H1 (cell line): ENCODE measurements around the gene ADRA2A. TPM values are rescaled to one million over a fixed set of nuclear protein-coding genes. Genes with fewer than 3 reads are reported as not detected.
A peak's percentile ranks its signal among the peaks of the same experiment; 100 is the strongest.

Experiments used
- CTCF ChIA-PET: fragments of 300-600 bp; sonication (Branson Sonifier 250); formaldehyde crosslinking; loops from one replicate; lab custom pipeline; 2021; ENCODE audit not compliant: partially characterized antibody; lab: Charles Lee
- POLR2A ChIA-PET: fragments of 300-600 bp; sonication (Branson Sonifier 250); formaldehyde crosslinking; loops from one replicate; lab custom pipeline; 2021; ENCODE audit warnings: inconsistent platforms; ENCODE audit not compliant: partially characterized antibody; lab: Charles Lee
- DNase-seq, 2 experiments: peaks; one replicate each; pipeline versions ENCODE4 v3.0.0 to v3.0.0-alpha.2; 2010 to 2022; ENCODE audit warnings: low spot score in 2 of 2, low read depth in 1 of 2, mixed read lengths in 1 of 2
- FAIRE-seq: peaks from 2 replicates; lab custom pipeline; 2011; peaks lifted over from hg19 to GRCh38; lab: Jason Lieb, UNC
- H2AFZ ChIP-seq: 2 replicates; pipeline ENCODE4 v1.8.1; 2012; ENCODE audit warnings: low read length, inconsistent platforms
- H2AK5ac ChIP-seq: 2 replicates; pipeline ENCODE4 v1.6.1; 2013; ENCODE audit warnings: low read depth, low read length
- H2BK120ac ChIP-seq: replicated peaks from 2 replicates; pipeline ENCODE3; 2013; ENCODE audit warnings: low read depth, low read length, inconsistent platforms
- H2BK12ac ChIP-seq: 2 replicates; pipeline ENCODE4 v1.6.1; 2013; ENCODE audit warnings: low read depth, low read length
- H2BK15ac ChIP-seq: 2 replicates; pipeline ENCODE4 v1.6.1; 2013; ENCODE audit warnings: low read length
- H2BK20ac ChIP-seq: 2 replicates; pipeline ENCODE4 v1.6.1; 2013; ENCODE audit warnings: low read length
- H2BK5ac ChIP-seq: 2 replicates; pipeline ENCODE4 v1.6.1; 2013; ENCODE audit warnings: low read depth, low read length
- H3K14ac ChIP-seq: 2 replicates; pipeline ENCODE4 v1.6.1; 2013; ENCODE audit warnings: inconsistent platforms; ENCODE audit not compliant: insufficient read length
- H3K18ac ChIP-seq: 2 replicates; pipeline ENCODE4 v1.6.1; 2013; ENCODE audit warnings: low read length; ENCODE audit errors: extremely low read depth
- H3K23ac ChIP-seq: 2 replicates; pipeline ENCODE4 v1.6.1; 2013; ENCODE audit warnings: inconsistent platforms; ENCODE audit not compliant: insufficient read length
- H3K23me2 ChIP-seq: 2 replicates; pipeline ENCODE4 v1.6.1; 2013; ENCODE audit warnings: low read depth, low read length
- H3K27ac ChIP-seq: 2 replicates; pipeline ENCODE4 v1.6.1; 2011; ENCODE audit warnings: low read depth, low read length, inconsistent platforms
- H3K27me3 ChIP-seq, 4 experiments: replicated peaks in 1 of 4; 1 replicate in 1 of 4; 2 replicates in 3 of 4; pipeline versions ENCODE4 v1.6.1 to v1.8.1; 2011 to 2013; ENCODE audit warnings: low read length in 3 of 4, mild to moderate bottlenecking in 3 of 4, inconsistent platforms in 2 of 4, mixed read lengths in 2 of 4, moderate library complexity in 1 of 4; ENCODE audit not compliant: control insufficient read depth in 3 of 4, insufficient read depth in 3 of 4; ENCODE audit errors: extremely low read depth in 1 of 4
- H3K36me3 ChIP-seq, 4 experiments: 2 replicates each; pipeline versions ENCODE4 v1.6.1 to v1.8.1; 2011 to 2013; ENCODE audit warnings: mild to moderate bottlenecking in 4 of 4, low read length in 3 of 4, moderate library complexity in 2 of 4, control low read depth in 1 of 4, inconsistent platforms in 1 of 4; ENCODE audit not compliant: insufficient read depth in 4 of 4, control insufficient read depth in 2 of 4
- H3K4ac ChIP-seq: replicated peaks from 2 replicates; pipeline ENCODE3; 2013; ENCODE audit warnings: low read length, low read depth, mixed read lengths, inconsistent platforms; ENCODE audit not compliant: insufficient read length
- H3K4me1 ChIP-seq, 4 experiments: replicated peaks in 1 of 4; 1 replicate in 1 of 4; 2 replicates in 3 of 4; pipeline versions ENCODE4 v1.6.1 to v1.8.1; 2011 to 2013; ENCODE audit warnings: low read length in 3 of 4, inconsistent platforms in 2 of 4, mixed read lengths in 1 of 4; ENCODE audit not compliant: insufficient read depth in 4 of 4, control insufficient read depth in 3 of 4
- H3K4me2 ChIP-seq, 2 experiments: 2 replicates each; pipeline versions ENCODE4 v1.6.1 to v1.8.1; 2011 to 2013; ENCODE audit warnings: low read depth in 2 of 2, low read length in 2 of 2, control low read depth in 1 of 2, inconsistent platforms in 1 of 2, mild to moderate bottlenecking in 1 of 2; ENCODE audit not compliant: insufficient read depth in 1 of 2
- H3K4me3 ChIP-seq, 4 experiments: fragments of 200-600, 300-600 bp in 1 of 4; sonication (generic), shearing (Covaris generic), sonication (Bioruptor Twin) in 1 of 4; 2 replicates each; pipeline versions ENCODE4 v1.5.1 to v1.8.1; 2011 to 2016; ENCODE audit warnings: low read length in 4 of 4, low read depth in 3 of 4, control low read depth in 2 of 4, inconsistent platforms in 2 of 4, mild to moderate bottlenecking in 2 of 4, mixed read lengths in 1 of 4, moderate library complexity in 1 of 4; ENCODE audit not compliant: insufficient read depth in 2 of 4; ENCODE audit errors: extremely low read depth in 1 of 4
- H3K56ac ChIP-seq: replicated peaks from 2 replicates; pipeline ENCODE3; 2013; ENCODE audit warnings: low read depth, mild to moderate bottlenecking, mixed read lengths, low read length, inconsistent platforms; ENCODE audit not compliant: insufficient read length
- H3K79me1 ChIP-seq: 2 replicates; pipeline ENCODE4 v1.6.1; 2013; ENCODE audit warnings: low read depth, low read length, control low read depth
- H3K79me2 ChIP-seq, 2 experiments: 2 replicates each; pipeline versions ENCODE4 v1.6.1 to v1.8.1; 2012 to 2013; ENCODE audit warnings: low read length in 2 of 2, mild to moderate bottlenecking in 2 of 2, inconsistent platforms in 1 of 2; ENCODE audit not compliant: insufficient read depth in 2 of 2, control insufficient read depth in 1 of 2
- H3K9ac ChIP-seq, 4 experiments: replicated peaks in 1 of 4; 1 replicate in 1 of 4; 2 replicates in 3 of 4; pipeline versions ENCODE4 v1.6.1 to v1.8.1; 2011 to 2013; ENCODE audit warnings: low read depth in 3 of 4, low read length in 3 of 4, control low read depth in 2 of 4, mild to moderate bottlenecking in 2 of 4, moderate library complexity in 2 of 4, inconsistent platforms in 1 of 4; ENCODE audit errors: extremely low read depth in 1 of 4
- H3K9me3 ChIP-seq, 2 experiments: 2 replicates each; pipeline versions ENCODE4 v1.6.1 to v1.8.1; 2012 to 2013; ENCODE audit warnings: mild to moderate bottlenecking in 2 of 2, moderate library complexity in 2 of 2, control low read depth in 1 of 2, inconsistent platforms in 1 of 2, low read depth in 1 of 2, low read length in 1 of 2, mixed read lengths in 1 of 2; ENCODE audit not compliant: insufficient read depth in 2 of 2
- H4K20me1 ChIP-seq, 2 experiments: replicated peaks in 1 of 2; 2 replicates each; pipeline versions ENCODE3 to v1.8.1; 2011 to 2013; ENCODE audit warnings: inconsistent platforms in 2 of 2, low read length in 2 of 2, mild to moderate bottlenecking in 1 of 2; ENCODE audit not compliant: insufficient read depth in 2 of 2, control insufficient read depth in 1 of 2
- H4K5ac ChIP-seq: 2 replicates; pipeline ENCODE4 v1.6.1; 2013; ENCODE audit warnings: low read length, low read depth, mixed read lengths, inconsistent platforms; ENCODE audit not compliant: insufficient read length
- H4K8ac ChIP-seq: 2 replicates; pipeline ENCODE4 v1.8.0; 2013; ENCODE audit warnings: mild to moderate bottlenecking, moderate library complexity, low read length, inconsistent platforms; ENCODE audit not compliant: insufficient read depth; ENCODE audit errors: extremely low read depth
- H4K91ac ChIP-seq: replicated peaks from 2 replicates; pipeline ENCODE3; 2013; ENCODE audit warnings: low read length, mixed read lengths, inconsistent platforms; ENCODE audit not compliant: insufficient read length
- CTBP2 ChIP-seq: IDR thresholded peaks from 2 replicates; pipeline ENCODE4 v1.7.0; 2011; ENCODE audit warnings: borderline replicate concordance, mild to moderate bottlenecking, moderate library complexity, mixed read lengths, low read length; ENCODE audit not compliant: insufficient read depth, insufficient read length
- EGR1 ChIP-seq: IDR thresholded peaks from 2 replicates; pipeline ENCODE4 v1.6.1; 2011; ENCODE audit warnings: low read depth, low read length, borderline replicate concordance
- HDAC2 ChIP-seq, 2 experiments: fragments of 300-600 bp in 1 of 2; sonication (generic) in 1 of 2; IDR thresholded peaks; 2 replicates each; pipeline ENCODE4 v1.6.1; 2011 to 2012; ENCODE audit warnings: low read depth in 2 of 2, low read length in 2 of 2, mild to moderate bottlenecking in 2 of 2, moderate library complexity in 2 of 2, borderline replicate concordance in 1 of 2, inconsistent platforms in 1 of 2
- SUZ12 ChIP-seq: fragments of 200-600 bp; sonication (generic); IDR thresholded peaks from 2 replicates; pipeline ENCODE4 v1.6.1; 2012; ENCODE audit warnings: mild to moderate bottlenecking, inconsistent platforms, low read length, moderate library complexity, mixed read lengths
- TAF1 ChIP-seq: IDR thresholded peaks from 2 replicates; pipeline ENCODE4 v1.6.1; 2011; ENCODE audit warnings: mild to moderate bottlenecking, low read depth, low read length
- TEAD4 ChIP-seq: IDR thresholded peaks from 2 replicates; pipeline ENCODE4 v1.6.1; 2012; ENCODE audit warnings: low read depth, low read length, inconsistent platforms, mixed read lengths
- WGBS, 2 experiments: shearing (Covaris generic) in 1 of 2; methylation state at CpG; one replicate each; pipeline versions ENCODE4 v1.1.6 to v1.1.7; 2013 to 2015; ENCODE audit warnings: low lambda C conversion rate in 2 of 2, mixed read lengths in 2 of 2, inconsistent platforms in 1 of 2, low coverage in 1 of 2, missing lambda C conversion rate in 1 of 2; ENCODE audit not compliant: insufficient replicate concordance in 2 of 2, insufficient coverage in 1 of 2, insufficient read length in 1 of 2; ENCODE audit errors: extremely low coverage in 1 of 2, missing lambda C conversion rate in 1 of 2; 5-methylcytosine and 5-hydroxymethylcytosine counted together
- polyA plus RNA-seq, 7 experiments: library from polyadenylated mRNA; depleted of rRNA in 3 of 7; stranded (reverse) in 5 of 7; unstranded in 2 of 7; fragments of >200 nt in 5 of 7; fragments of 200-250 nt in 2 of 7; gene quantifications; 1 replicate in 5 of 7; 2 replicates in 1 of 7; 4 replicates in 1 of 7; pipeline versions ENCODE4 v1.2.1 to v1.2.3, GENCODE V29; 2011 to 2013; ENCODE audit warnings: missing spikeins in 2 of 7, mixed read lengths in 2 of 7
- total RNA-seq: library from RNA; stranded (reverse); fragmentation: NEBNext Ultra II Directional; extraction: Animal tissue kit (Norgen Biotek cat#: 25700); gene quantifications from 2 replicates; pipeline ENCODE4 v1.2.1, GENCODE V29; 2021

ADRA2A gene
- total and polyA plus RNA-seq, 2 of the 8 experiments (the other 6 are each of a cell fraction or from before 2014, with no cell fraction given) = 5.9 to 6.2 TPM

- Histone ChIP-seq H3K79me1 (no peaks in the 10 kb centered on the region), H3K9me3 (no peaks in the 10 kb centered on the region), H3K4me1 (no peaks in the 10 kb centered on the region), H2AK5ac (no peak overlapping the region), H3K56ac (no peak overlapping the region), H4K8ac (no peak overlapping the region), H3K4ac (no peak overlapping the region), H4K20me1 (no peaks in the 10 kb centered on the region), H2BK5ac (no peak overlapping the region), H2BK12ac (0 out of 2 replicates have a peak overlapping the region, but pooled peaks have one; percentile 35), H3K36me3 (no peaks in the 10 kb centered on the region), H3K4me2 (no peak overlapping the region), H2BK120ac (no peak overlapping the region), H3K23me2 (no peaks in the 10 kb centered on the region; the same call in 1 of the 2 replicates), H2BK20ac (no peak overlapping the region), H3K27me3 (no peaks in the 10 kb centered on the region), H4K91ac (no peak overlapping the region), H2BK15ac (no peak overlapping the region), H3K23ac (no peak overlapping the region), H3K18ac (no peak overlapping the region), H3K9ac (no peak overlapping the region), H4K5ac (no peak overlapping the region), H3K27ac (no peak overlapping the region), H3K4me3 (no peak overlapping the region), H3K79me2 (no peaks in the 10 kb centered on the region), H3K14ac (no peak overlapping the region), H2AFZ (no peak overlapping the region)
- TF ChIP-seq TEAD4 (no peak), SUZ12 (no peak), CTBP2 (no peak), TAF1 (no peak), HDAC2 (IDR thresholded peaks at IDR 0.05; ENCODE audit: borderline replicate concordance in 1 of 2, low read depth in 2 of 2, low read length in 2 of 2) (no peak), EGR1 (no peak)
- WGBS, 2 experiments = 91% methylated on average over 4 of the region's 4 CpGs; no CpG with 5 or more reads in 1 of the 2 experiments
- FAIRE-seq (no peak), DNase-seq (no peak)
- ChIA-PET CTCF (interaction anchor here (0.7 to 1.3 kb wide), 3 partner anchors 9 to 20 kb away, joined by 3 read pairs; no protein-coding TSS in a partner anchor), POLR2A (no interaction called here)
These were observed 42.8 kb downstream of the ADRA2A start for GRCh38 chr10:111119637-111120036.
